ENCODE measurements around the gene RNF166. TPM values are rescaled to one million over a fixed set of nuclear protein-coding genes. Genes with fewer than 3 reads are reported as not detected.
A peak's percentile ranks its signal among the peaks of the same experiment; 100 is the strongest.
"Not testable (repeated sequence)": the region's sequence is repeated elsewhere in the genome, so short reads cannot be mapped to it uniquely, and the experiment has no call there.

RNF166 gene
- polyA plus RNA-seq, 3 donors, result 99.3 to 255 (median 120) TPM

DNA sequence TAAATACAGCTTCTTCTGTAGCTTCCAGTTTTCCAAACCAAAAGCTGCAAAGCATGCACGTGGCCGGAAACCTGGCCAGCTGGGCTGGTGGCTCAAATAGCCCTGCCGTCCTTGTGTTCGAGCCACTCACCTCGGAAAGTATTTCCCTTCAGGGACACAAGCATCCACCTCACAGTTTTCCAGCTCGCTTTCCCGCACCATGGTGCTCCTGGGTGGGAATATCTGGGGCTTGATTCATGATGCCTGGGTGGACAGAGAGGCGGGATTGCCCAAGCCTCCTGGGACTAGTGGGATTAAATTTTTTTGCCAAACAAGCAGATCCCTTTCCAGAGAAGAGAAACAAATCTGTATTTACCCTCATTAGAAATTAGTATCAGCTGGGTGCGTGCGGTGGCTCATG, 36.2 kb downstream of the RNF166 start:
- Mint-ChIP-seq H3K4me1 (peaks cover under 1% of the 10 kb centered on the region), H3K27ac (no peak overlapping the region), H3K27me3 (ENCODE audit: low read depth in 3 of 3) (peaks cover 0 to 5% (median 2%) of the 10 kb centered on the region in 3 donors), H3K9me3 (peaks cover 0 to 2% (median 0%) of the 10 kb centered on the region in 7 donors), H3K4me3 (no peak overlapping the region), H3K36me3 (peaks cover 8 to 26% of the 10 kb centered on the region in 2 donors)
- Histone ChIP-seq H3K4me2 (replicated peaks; ENCODE audit: extremely low read depth, low read length, poor library complexity, severe bottlenecking) (no peak overlapping the region), H4K20me1 (ENCODE audit: insufficient read depth, low read length) (no peaks in the 10 kb centered on the region), H3K27me3 (ENCODE audit: control insufficient read depth in 2 of 2, insufficient read depth in 2 of 2, low read length in 2 of 2) (no peaks in the 10 kb centered on the region), H3K9ac (ENCODE audit: insufficient read depth, low read length, poor library complexity, severe bottlenecking) (no peak overlapping the region), H3K9me3 (replicated peaks in 1 of 2; ENCODE audit: control insufficient read depth in 1 of 2, insufficient read depth in 1 of 2, low read length in 2 of 2) (no peaks in the 10 kb centered on the region), H3K4me1 (ENCODE audit: control insufficient read depth in 1 of 2, insufficient read depth in 2 of 2, low read length in 2 of 2) (no peaks in the 10 kb centered on the region), H3K79me2 (ENCODE audit: insufficient read depth, low read length) (no peaks in the 10 kb centered on the region), H2AFZ (ENCODE audit: insufficient read depth, low read depth, low read length, poor library complexity, severe bottlenecking) (no peak overlapping the region), H3K27ac (ENCODE audit: low read depth in 1 of 2, low read length in 2 of 2) (no peak overlapping the region), H3K4me3 (replicated peaks in 1 of 3; ENCODE audit: low read depth in 2 of 3, low read length in 3 of 3) (no peak overlapping the region), H3K36me3 (replicated peaks in 1 of 2; ENCODE audit: control insufficient read depth in 1 of 2, insufficient read depth in 2 of 2, low read length in 2 of 2) (no peaks in the 10 kb centered on the region)
- 100% methylated on average over 2 of the region's 10 CpGs for whole genome bisulfite sequencing (ENCODE audit: insufficient coverage)
- intact Hi-C loops (cut with micrococcal nuclease), result loop anchor here in 1 of 2 donors (10.0 kb wide), 1 partner anchor 95 kb away; the partner anchor contains the start of gene ZC3H18
- TF ChIP-seq, protein P1, sequence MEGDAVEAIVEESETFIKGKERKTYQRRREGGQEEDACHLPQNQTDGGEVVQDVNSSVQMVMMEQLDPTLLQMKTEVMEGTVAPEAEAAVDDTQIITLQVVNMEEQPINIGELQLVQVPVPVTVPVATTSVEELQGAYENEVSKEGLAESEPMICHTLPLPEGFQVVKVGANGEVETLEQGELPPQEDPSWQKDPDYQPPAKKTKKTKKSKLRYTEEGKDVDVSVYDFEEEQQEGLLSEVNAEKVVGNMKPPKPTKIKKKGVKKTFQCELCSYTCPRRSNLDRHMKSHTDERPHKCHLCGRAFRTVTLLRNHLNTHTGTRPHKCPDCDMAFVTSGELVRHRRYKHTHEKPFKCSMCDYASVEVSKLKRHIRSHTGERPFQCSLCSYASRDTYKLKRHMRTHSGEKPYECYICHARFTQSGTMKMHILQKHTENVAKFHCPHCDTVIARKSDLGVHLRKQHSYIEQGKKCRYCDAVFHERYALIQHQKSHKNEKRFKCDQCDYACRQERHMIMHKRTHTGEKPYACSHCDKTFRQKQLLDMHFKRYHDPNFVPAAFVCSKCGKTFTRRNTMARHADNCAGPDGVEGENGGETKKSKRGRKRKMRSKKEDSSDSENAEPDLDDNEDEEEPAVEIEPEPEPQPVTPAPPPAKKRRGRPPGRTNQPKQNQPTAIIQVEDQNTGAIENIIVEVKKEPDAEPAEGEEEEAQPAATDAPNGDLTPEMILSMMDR (IDR thresholded peaks at IDR 0.05), result no peak
- DNase-seq, result no peak

DNA sequence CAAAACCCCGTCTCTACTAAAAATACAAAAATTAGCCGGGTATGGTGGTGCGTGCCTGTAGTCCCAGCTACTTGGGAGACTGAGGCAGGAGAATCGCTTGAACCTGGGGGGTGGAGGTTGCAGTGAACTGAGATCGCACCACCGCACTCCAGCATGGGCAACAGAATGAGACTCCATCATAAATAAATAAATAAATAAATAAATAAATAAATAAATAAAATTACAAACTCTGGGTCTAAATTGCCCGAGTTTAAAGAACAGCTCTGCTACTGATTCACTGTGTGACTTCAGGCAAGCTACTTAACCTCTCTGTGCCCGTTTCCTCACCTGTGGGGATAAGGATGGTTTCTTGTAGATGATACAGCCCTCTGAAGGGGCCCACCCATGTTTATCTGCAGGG, 36.7 kb downstream of the RNF166 start:
- H3K4me2 ChIP-seq (replicated peaks; ENCODE audit: extremely low read depth, low read length, poor library complexity, severe bottlenecking); DNase-seq; H3K9me3 ChIP-seq (replicated peaks in 1 of 2; ENCODE audit: control insufficient read depth in 1 of 2, insufficient read depth in 1 of 2, low read length in 2 of 2); H3K79me2 ChIP-seq (ENCODE audit: insufficient read depth, low read length); H3K4me3 ChIP-seq (replicated peaks in 1 of 3; ENCODE audit: low read depth in 2 of 3, low read length in 3 of 3); H4K20me1 ChIP-seq (ENCODE audit: insufficient read depth, low read length); H3K9me3 Mint-ChIP-seq; H2AFZ ChIP-seq (ENCODE audit: insufficient read depth, low read depth, low read length, poor library complexity, severe bottlenecking); H3K4me3 Mint-ChIP-seq; H3K36me3 ChIP-seq (replicated peaks in 1 of 2; ENCODE audit: control insufficient read depth in 1 of 2, insufficient read depth in 2 of 2, low read length in 2 of 2); H3K27ac ChIP-seq (ENCODE audit: low read depth in 1 of 2, low read length in 2 of 2); H3K4me1 ChIP-seq (ENCODE audit: control insufficient read depth in 1 of 2, insufficient read depth in 2 of 2, low read length in 2 of 2); H3K27me3 Mint-ChIP-seq (ENCODE audit: low read depth in 3 of 3); H3K27me3 ChIP-seq (ENCODE audit: control insufficient read depth in 2 of 2, insufficient read depth in 2 of 2, low read length in 2 of 2); H3K4me1 Mint-ChIP-seq; H3K9ac ChIP-seq (ENCODE audit: insufficient read depth, low read length, poor library complexity, severe bottlenecking): not testable (repeated sequence)
- no CpG with 5 or more reads among the region's 8 CpGs for WGBS (ENCODE audit: insufficient coverage)
- intact Hi-C loops (cut with micrococcal nuclease), result loop anchor here in 1 of 2 donors (10.0 kb wide), 1 partner anchor 95 kb away; the partner anchor contains the start of gene ZC3H18
- H3K27ac Mint-ChIP-seq, result peak overlapping the region in 1 of 7 donors; percentile 18
- H3K36me3 Mint-ChIP-seq, result peaks cover 9 to 24% of the 10 kb centered on the region in 2 donors

Data from CD14-positive monocyte (primary cell).